Measurements from ENCODE around the gene ANKRD34A.
"Not testable (repeated sequence)": the region's sequence is repeated elsewhere in the genome, so short reads cannot be mapped to it uniquely, and the experiment has no call there.

Gene ANKRD34A

DNA sequence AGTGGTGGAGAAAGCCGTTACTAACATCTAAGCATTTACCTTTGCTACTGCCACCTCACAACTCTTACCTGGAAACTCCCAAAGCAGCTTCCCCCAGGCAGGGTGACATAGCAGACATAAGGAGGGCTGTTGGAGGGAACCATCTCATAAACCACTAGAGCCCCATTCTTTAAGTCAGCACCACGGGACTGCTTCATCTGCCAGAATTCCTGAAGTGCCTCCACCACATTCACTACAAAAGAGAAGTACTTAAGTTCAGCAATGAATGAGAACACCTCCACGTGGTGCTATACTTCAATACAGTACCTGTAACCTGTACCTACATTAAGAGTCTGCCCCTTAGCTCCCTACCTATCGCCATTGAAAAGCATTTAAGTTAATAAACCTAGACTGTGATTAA is 16.8 kb downstream of the ANKRD34A start:
- DNase-seq (ENCODE audit: low read depth, low spot score): no peak

DNA sequence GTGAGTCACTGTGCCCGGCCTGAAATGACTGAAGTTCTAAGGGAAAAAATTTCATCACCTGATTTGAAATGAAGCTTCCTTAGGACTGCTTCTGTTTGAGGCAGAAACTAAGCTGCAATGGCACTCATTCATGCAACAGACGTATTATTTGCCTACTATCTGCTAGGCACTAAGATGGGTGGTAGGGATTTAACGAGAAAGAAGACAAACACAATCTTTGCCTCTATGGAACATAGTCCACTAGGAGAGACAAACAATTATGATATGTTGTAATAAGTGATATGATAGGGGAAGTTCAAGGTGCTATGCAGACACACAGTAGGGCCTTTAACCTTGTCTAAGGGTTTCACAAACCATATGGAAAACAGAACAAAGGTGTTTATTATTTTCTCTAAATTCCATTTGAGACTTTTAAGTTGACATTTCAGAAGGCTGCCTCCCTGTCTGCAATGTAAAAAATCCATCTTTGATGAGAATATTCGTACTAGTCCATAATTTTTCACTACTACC is 17.8 kb downstream of the ANKRD34A start:
- DNase-seq (ENCODE audit: low read depth, low spot score): no peak

- no peak for DNase-seq (ENCODE audit: low read depth, low spot score)
These were observed 19.8 kb downstream of the ANKRD34A start for GRCh38 chr1:145944532-145944931.

GRCh38 chr1:145942871-145943270 is 21.5 kb downstream of the ANKRD34A start:
- no peak for DNase-seq (ENCODE audit: low read depth, low spot score)

DNA sequence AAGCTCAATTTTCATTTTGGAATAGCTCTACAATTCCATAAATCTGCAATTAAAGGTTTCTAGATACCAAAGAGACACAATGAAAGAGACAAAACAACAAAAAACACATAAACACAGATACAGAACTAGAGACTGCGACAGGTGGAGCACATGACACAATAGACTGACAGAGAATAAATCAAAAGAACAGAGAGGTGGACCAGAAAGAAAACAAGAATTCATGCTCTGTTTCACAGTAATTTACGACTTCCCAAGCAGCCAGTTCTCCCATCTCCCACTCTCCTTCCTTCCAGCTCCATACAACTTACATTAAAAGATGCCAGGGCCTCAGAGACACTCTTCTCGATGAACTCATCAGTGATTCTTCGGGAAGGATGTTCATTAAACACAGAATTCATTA is 22.0 kb downstream of the ANKRD34A start:
- DNase-seq (ENCODE audit: low read depth, low spot score): no peak

DNA sequence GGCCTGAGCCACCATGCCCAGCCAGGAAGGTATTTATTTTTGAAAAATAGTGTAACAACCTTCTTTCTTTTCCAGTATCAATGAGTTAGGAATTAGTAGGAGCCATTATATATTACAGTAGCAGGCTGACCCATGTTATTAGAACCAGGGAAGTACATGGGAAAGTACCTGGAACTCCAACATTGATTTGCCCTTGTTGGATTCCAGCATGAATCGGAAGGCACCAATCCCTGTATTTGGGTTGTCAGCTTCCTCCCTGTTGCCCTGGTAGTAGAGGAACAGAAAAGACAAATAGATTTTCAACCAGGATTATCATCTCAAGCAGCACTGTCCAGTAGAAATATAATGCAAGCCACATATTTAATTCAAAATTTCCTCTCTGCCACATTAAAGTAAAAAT is 26.9 kb downstream of the ANKRD34A start:
- DNase-seq (ENCODE audit: low read depth, low spot score): no peak

GRCh38 chr1:145936247-145936646 is 28.1 kb downstream of the ANKRD34A start:
- no peak for DNase-seq (ENCODE audit: low read depth, low spot score)

- DNase-seq (ENCODE audit: low read depth, low spot score): no peak
These were observed 28.7 kb downstream of the ANKRD34A start for GRCh38 chr1:145935708-145936107.

DNA sequence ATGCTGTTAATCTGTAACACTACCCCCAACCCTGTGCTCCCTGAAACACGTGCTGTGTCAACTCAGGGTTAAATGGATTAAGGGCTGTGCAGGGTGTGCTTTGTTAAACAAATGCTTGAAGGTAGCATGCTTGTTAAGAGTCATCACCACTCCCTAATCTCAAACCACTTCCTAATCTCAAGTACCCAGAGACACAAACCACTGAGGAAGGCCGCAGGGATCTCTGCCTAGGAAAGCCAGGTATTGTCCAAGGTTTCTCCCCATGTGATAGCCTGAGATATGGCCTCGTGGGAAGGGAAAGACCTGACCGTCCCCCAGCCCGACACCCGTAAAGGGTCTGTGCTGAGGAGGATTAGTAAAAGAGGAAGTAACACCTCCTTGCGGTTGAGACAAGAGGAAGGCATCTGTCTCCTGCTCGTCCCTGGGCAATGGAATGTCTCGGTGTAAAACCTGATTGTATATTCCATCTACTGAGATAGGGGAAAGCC is 31.8 kb downstream of the ANKRD34A start:
- DNase-seq (ENCODE audit: low read depth, low spot score): not testable (repeated sequence)

DNA sequence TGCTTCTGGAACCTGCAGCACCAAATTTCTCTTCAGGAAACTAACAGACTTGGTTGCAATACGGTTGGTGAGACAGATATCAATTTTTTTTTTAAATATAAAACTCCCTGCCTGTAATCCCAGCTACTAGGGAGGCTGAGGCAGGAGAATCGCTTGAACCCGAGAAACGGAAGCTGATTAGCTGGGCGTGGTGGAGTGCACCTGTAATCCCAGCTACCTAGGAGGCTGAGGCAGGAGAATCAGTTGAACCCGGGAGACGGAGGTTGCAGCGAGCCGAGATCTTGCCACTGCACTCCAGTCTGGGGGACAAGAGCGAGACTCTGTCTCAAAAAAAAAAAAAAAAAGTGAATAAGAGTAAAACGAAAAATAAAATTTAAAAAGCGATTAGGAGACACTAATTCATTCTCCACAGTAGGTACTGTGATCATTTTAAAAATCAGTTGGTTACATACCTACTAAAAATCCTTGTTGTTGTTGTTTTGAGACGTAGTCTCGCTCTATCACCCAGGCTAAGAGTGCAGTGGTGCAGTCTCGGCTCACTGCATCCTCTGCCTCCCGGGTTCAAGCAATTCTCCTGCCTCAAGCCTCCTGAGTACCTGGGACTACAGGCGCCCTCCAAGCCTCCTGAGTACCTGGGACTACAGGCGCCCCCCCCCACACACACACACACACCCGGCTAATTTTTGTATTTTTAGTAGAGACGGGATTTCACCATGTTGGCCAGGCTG is 36.3 kb downstream of the ANKRD34A start:
- no peak for DNase-seq (ENCODE audit: low read depth, low spot score)

DNA sequence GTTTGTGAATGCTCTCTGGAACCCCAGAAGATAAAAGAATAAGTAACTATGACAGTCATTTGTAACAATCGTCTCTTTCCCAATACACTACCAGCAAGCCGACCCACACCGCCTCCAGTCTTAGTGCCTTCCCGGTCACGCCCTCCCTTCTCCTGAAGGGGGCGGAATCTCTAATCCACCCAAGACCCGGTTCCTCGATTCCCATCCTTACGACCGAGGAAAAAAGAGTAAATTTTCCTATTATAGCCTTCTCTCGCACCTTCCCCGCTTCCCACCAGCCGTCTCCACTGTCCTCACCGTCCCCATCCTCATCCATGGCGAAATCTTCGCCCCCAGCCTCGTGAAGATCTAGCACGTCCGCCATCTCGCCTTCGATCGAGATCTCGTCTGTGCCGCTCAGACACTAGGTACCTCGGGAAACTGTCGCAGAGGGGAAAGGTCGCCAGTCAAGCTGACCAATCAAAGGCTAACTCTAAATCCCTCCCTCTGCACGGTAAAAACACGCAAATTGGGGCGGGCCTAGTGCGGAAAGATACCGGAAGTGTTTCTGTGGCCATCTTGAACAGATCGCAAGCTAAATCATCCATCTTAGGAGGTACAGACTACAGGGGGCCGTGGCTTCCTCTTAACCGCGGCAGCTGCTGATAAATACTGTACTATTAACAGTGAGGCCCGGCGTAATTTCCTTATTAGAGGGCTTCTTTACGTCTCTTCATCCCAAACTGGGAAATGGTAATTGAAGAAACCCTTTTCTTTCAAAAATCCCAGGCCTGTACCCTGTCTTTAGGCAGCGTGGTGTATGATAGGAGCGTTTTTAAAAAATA is 37.1 kb downstream of the ANKRD34A start, which contains the start of gene RBM8A:
Gene RBM8A, minus strand, starts transcription at position 422 of the 824 bp plus-strand sequence. Its CDS starts 58 bp downstream, at position 364.
- peak; percentile 98 for DNase-seq (ENCODE audit: low read depth, low spot score)

GRCh38 chr1:145926686-145927062 is 37.7 kb downstream of the ANKRD34A start:
- DNase-seq (ENCODE audit: low read depth, low spot score): no peak

DNA sequence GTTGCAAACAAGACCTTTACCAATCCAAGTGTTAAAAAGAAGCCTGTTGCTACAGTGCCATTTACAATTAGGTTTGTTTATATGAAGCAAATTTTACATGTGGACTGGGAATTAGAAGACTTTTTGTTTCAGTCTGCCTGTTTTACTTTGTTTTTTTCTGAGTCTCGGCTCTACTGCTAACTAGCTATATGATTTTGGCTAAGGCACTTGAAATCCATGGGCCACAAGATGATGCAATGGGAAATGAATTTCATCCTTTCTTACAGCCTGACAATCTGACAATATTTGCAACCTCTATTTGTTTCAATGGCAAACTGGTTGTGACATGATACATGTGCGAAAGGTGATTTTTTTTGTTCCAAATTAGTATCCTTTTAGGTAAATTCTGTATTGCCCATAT is 42.1 kb downstream of the ANKRD34A start:
- no peak for DNase-seq (ENCODE audit: low read depth, low spot score)

DNA sequence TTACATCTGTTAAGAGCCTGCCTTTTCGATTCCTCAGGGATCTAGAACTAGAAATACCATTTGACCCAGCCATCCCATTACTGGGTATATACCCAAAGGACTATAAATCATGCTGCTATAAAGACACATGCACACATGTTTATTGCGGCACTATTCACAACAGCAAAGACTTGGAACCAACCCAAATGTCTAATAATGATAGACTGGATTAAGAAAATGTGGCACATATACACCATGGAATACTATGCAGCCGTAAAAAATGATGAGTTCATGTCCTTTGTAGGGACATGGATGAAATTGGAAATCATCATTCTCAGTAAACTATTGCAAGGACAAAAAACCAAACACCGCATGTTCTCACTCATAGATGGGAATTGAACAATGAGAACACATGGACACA is 44.1 kb downstream of the ANKRD34A start:
- DNase-seq (ENCODE audit: low read depth, low spot score): not testable (repeated sequence)

GRCh38 chr1:145918992-145919939 is 45.1 kb downstream of the ANKRD34A start:
- peak; percentile 74 for DNase-seq (ENCODE audit: low read depth, low spot score)

- peak; percentile 95 for DNase-seq (ENCODE audit: low read depth, low spot score)
These were observed 46.0 kb downstream of the ANKRD34A start, which contains the start of gene PEX11B for GRCh38 chr1:145918144-145918991. PEX11B (minus strand) TSS chr1:145918717; CDS start chr1:145918688, 29 bp downstream.

DNA sequence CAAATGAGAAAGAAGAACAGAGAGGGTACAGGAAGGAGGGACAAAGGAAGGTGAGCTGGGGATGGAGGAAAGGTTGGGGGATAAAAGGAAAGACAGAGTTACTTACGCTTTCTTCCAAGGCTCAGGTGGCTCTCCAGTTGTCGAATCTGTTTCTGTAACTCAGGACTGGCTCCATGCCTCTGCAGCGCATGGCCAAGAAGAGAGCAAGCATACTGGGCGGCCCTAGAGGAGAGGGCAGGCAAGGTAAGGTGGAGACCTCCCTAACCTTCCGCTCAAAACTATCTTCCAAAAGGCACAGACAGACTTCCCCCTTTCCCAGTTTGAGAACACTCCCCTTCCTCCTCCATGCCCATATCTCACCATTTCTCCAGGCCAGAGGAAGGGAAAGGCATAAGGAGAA is 46.8 kb downstream of the ANKRD34A start:
- no peak for DNase-seq (ENCODE audit: low read depth, low spot score)

DNA sequence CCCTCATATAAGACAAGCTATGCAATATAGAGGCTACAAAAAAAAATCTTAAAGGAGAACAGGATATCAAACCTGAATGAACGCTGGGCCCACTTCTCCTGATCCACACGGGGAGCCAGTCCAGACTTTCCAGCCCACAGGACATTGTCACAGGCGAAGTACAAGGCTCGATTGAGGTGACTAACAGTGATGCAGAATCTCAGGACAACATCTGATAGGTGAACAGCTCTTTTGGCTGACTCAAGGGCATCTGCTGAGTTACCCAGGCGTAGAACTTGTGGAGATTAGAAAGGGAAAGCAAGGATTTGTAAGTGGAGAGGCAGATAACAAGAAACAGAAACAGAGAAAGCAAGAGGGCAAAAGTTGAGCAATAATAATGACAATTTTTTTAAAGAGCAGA is 47.6 kb downstream of the ANKRD34A start:
- no peak for DNase-seq (ENCODE audit: low read depth, low spot score)

DNA sequence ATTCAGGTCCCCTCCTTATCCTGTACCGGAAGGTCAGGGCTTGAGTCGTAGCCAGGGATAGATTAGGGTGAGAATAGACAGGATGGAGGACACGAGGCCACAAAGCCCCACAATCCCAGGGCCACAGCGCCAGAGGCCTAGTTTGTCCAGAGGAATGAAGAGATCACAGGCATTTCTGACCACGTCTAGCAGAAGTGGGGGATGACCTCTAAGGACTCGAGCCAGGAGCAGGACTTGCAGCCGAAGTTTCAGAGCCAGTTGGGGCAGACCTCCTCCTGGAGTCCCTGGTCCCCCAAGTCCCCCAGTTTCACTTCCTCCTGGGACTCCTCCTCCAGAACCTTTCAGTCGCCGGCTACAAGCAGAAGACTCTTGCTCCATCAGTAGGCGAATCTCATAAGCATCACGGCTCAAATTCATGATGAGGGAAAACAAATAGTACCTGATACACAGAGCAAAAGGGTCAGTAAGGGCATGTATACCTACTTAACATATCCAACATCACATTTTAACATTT is 52.2 kb downstream of the ANKRD34A start:
- DNase-seq (ENCODE audit: low read depth, low spot score): no peak
